ENCODE results near the gene SNAPC4. TPM values are rescaled to one million over a fixed set of nuclear protein-coding genes. Genes with fewer than 3 reads are reported as not detected.

SNAPC4 gene
- total and polyA plus RNA-seq, 7 donors: 1.4 to 10.8 (median 5.0) TPM

- H3K4me3 ChIP-seq: no peak overlapping the region
- H3K36me3 ChIP-seq: peaks cover 0 to 31% (median 2%) of the 10 kb centered on the region in 4 donors
- intact Hi-C loops (cut with DNase I): no loop called here
- no peak for TF ChIP-seq POLR2A (IDR thresholded peaks at IDR 0.05)
- no peak for TF ChIP-seq EP300 (IDR thresholded peaks at IDR 0.05)
- TF ChIP-seq POLR2AphosphoS5 (IDR thresholded peaks at IDR 0.05): no peak
- TF ChIP-seq, protein P1, sequence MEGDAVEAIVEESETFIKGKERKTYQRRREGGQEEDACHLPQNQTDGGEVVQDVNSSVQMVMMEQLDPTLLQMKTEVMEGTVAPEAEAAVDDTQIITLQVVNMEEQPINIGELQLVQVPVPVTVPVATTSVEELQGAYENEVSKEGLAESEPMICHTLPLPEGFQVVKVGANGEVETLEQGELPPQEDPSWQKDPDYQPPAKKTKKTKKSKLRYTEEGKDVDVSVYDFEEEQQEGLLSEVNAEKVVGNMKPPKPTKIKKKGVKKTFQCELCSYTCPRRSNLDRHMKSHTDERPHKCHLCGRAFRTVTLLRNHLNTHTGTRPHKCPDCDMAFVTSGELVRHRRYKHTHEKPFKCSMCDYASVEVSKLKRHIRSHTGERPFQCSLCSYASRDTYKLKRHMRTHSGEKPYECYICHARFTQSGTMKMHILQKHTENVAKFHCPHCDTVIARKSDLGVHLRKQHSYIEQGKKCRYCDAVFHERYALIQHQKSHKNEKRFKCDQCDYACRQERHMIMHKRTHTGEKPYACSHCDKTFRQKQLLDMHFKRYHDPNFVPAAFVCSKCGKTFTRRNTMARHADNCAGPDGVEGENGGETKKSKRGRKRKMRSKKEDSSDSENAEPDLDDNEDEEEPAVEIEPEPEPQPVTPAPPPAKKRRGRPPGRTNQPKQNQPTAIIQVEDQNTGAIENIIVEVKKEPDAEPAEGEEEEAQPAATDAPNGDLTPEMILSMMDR (IDR thresholded peaks at IDR 0.05): no peak
- H3K27ac ChIP-seq: no peak overlapping the region
- peaks cover 0 to 8% (median 0%) of the 10 kb centered on the region in 4 donors for H3K4me1 ChIP-seq
- WGBS, 2 donors: 84 to 85% methylated on average over 8 of the region's 8 CpGs
- no peak for DNase-seq
- H3K27me3 ChIP-seq: no peaks in the 10 kb centered on the region
- H3K9me3 ChIP-seq: no peaks in the 10 kb centered on the region
Measured at GRCh38 chr9:136376457-136376856, 23.5 kb downstream of the SNAPC4 start.

DNA sequence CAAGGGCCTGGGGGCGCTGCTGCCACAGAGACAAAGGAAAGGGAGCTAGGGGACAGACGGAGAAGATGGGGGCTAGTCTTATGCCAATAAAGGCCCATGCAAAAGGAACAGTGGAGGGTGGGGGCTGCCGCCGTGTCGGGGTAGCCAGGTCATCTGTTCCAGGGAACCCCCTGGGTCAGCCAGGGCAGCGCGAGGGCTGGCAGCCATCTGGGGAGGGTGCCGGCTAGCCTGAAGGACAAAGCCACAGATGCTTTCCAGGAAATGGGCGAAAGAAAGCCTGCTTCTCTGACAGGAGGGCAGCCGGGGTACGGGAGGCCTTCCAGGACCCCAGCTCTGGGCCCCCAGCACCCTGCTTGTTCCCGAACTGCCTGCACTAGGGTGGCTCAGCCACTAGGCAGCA is 24.9 kb downstream of the SNAPC4 start:
- TF ChIP-seq, protein P1 (IDR thresholded peaks at IDR 0.05): no peak
- H3K4me1 ChIP-seq: peaks cover 0 to 8% (median 0%) of the 10 kb centered on the region in 4 donors
- no peak overlapping the region for H3K27ac ChIP-seq
- 95% methylated on average over 12 of the region's 12 CpGs for WGBS, 2 donors
- no peaks in the 10 kb centered on the region for H3K27me3 ChIP-seq
- no peaks in the 10 kb centered on the region for H3K9me3 ChIP-seq
- intact Hi-C loops (cut with DNase I): no loop called here
- H3K4me3 ChIP-seq: no peak overlapping the region
- H3K36me3 ChIP-seq: peaks cover 0 to 19% (median 0%) of the 10 kb centered on the region in 4 donors
- DNase-seq: no peak

DNA sequence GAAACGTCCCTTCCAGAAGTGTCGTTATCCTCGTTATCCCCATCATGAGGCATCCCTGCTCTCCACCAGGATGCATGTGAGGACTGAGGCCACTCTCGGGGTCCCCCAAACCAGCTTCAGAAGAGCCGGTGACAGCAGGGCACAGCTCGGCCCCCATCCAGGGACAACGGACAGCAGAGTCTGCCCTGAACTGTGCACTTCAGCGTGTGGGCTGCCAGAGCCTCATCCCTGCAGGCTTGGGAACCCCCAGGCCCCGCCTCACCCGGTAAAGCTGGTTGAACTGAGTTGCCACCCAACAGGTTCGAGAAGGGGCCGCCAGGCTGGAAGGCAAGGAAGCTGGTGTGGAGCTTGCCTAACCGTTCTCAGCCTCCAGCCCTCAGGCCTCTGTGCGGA is 25.8 kb downstream of the SNAPC4 start:
- Histone ChIP-seq H3K4me1 (peaks cover 0 to 8% (median 0%) of the 10 kb centered on the region in 4 donors), H3K9me3 (no peaks in the 10 kb centered on the region), H3K27ac (no peak overlapping the region), H3K27me3 (no peaks in the 10 kb centered on the region), H3K4me3 (no peak overlapping the region), H3K36me3 (peaks cover 0 to 10% (median 0%) of the 10 kb centered on the region in 4 donors)
- WGBS, 2 donors: 82 to 91% methylated on average over 14 of the region's 14 CpGs
- DNase-seq: no peak
- intact Hi-C loops (cut with DNase I): no loop called here
- TF ChIP-seq EP300 (IDR thresholded peaks at IDR 0.05) (no peak), POLR2A (IDR thresholded peaks at IDR 0.05) (no peak), POLR2AphosphoS5 (IDR thresholded peaks at IDR 0.05) (no peak)
- TF ChIP-seq, protein P1 (IDR thresholded peaks at IDR 0.05): no peak

DNA sequence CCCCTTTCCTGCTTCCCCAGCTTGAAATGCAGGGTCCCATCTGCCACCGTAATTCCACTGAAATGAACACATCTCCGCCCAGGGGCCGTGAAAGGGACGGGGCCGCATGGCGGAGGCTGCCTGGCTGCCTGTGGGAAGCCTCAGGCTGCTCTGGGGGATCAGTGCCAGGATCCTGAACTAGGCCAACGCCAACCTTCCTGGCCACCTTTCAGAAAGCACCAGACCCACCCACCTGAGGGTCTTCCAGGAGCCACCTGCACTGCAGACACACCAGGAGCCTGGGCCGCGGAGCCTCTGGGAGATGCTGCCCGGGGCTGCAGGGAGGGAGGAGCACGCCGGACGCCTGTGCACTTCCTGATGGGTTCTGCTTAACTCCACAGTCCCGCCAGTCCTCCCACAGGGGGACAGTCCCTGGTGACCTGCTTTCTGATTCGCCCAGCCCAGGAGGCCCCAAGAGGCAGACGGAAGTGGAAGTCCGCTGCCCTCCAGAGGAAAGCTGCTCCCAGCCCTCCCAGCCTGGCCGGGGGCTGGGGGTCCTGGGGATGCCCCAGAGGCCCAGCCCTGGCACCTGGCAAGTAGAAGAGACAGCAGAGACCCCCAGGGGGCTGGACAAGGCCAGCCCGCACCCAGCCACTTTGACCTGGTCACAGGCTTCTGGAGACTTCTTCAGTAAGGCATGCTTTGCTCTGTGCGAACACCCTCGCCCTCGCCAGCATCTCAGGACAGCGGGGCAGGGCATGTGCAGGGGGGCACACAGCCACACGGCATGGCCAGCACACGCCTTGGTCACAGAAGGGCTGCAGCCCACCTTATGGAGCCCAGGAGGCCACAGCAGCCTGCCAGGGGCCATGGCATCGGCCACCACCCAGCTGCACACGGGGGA is 26.4 kb downstream of the SNAPC4 start, which contains the start of gene CARD9:
TSS of gene CARD9 (minus strand) at position 370 of the 883 bp plus-strand sequence. CDS start 1,591 bp downstream, outside the sequence.
- Histone ChIP-seq H3K4me1 (peaks cover 0 to 8% (median 0%) of the 10 kb centered on the region in 4 donors), H3K4me3 (peak within 1 kb of the TSS in 2 of 4 donors; percentile 22 to 25), H3K27ac (peak within 1 kb of the TSS in 1 of 4 donors; percentile 15), H3K27me3 (no peaks in the 10 kb centered on the region), H3K9me3 (no peaks in the 10 kb centered on the region), H3K36me3 (peaks cover 0 to 3% (median 0%) of the 10 kb centered on the region in 4 donors)
- peak; percentile 77 for DNase-seq
- intact Hi-C loops (cut with DNase I): no loop called here
- TF ChIP-seq POLR2A (IDR thresholded peaks at IDR 0.05): no peak
- no peak for TF ChIP-seq EP300 (IDR thresholded peaks at IDR 0.05)
- whole genome bisulfite sequencing, 2 donors: 62 to 71% methylated on average over 27 of the region's 27 CpGs

- 11 to 13% methylated on average over 21 of the region's 21 CpGs for whole genome bisulfite sequencing, 2 donors
- peak overlapping the region in 1 of 4 donors; percentile 15 for H3K27ac ChIP-seq
- H3K36me3 ChIP-seq: no peaks in the 10 kb centered on the region
- H3K4me1 ChIP-seq: peaks cover 0 to 8% (median 0%) of the 10 kb centered on the region in 4 donors
- intact Hi-C loops (cut with DNase I): no loop called here
- no peaks in the 10 kb centered on the region for H3K9me3 ChIP-seq
- H3K27me3 ChIP-seq: no peaks in the 10 kb centered on the region
- peak; percentile 82 for DNase-seq
- H3K4me3 ChIP-seq: peak overlapping the region in 2 of 4 donors; percentile 22 to 25
- TF ChIP-seq EP300 (IDR thresholded peaks at IDR 0.05): no peak
- TF ChIP-seq POLR2AphosphoS5 (IDR thresholded peaks at IDR 0.05): peak in 1 of 4 donors; percentile 9
Measured at GRCh38 chr9:136372561-136373299, 27.2 kb downstream of the SNAPC4 start.

All from sigmoid colon (tissue), 7 donors.